ENCODE results near the gene SYT9.

GRCh38 chr11:7450836-7451235, 199.1 kb downstream of the SYT9 start:
- TF ChIP-seq, protein P1, sequence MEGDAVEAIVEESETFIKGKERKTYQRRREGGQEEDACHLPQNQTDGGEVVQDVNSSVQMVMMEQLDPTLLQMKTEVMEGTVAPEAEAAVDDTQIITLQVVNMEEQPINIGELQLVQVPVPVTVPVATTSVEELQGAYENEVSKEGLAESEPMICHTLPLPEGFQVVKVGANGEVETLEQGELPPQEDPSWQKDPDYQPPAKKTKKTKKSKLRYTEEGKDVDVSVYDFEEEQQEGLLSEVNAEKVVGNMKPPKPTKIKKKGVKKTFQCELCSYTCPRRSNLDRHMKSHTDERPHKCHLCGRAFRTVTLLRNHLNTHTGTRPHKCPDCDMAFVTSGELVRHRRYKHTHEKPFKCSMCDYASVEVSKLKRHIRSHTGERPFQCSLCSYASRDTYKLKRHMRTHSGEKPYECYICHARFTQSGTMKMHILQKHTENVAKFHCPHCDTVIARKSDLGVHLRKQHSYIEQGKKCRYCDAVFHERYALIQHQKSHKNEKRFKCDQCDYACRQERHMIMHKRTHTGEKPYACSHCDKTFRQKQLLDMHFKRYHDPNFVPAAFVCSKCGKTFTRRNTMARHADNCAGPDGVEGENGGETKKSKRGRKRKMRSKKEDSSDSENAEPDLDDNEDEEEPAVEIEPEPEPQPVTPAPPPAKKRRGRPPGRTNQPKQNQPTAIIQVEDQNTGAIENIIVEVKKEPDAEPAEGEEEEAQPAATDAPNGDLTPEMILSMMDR (IDR thresholded peaks at IDR 0.05; ENCODE audit: low read depth, low read length): no peak
- TF ChIP-seq POLR2A (IDR thresholded peaks at IDR 0.05; ENCODE audit: extremely low read depth, insufficient read length) (no peak), MYC (IDR thresholded peaks at IDR 0.05; ENCODE audit: low read depth, low read length) (no peak)
